NT2/D1 (cell line): ENCODE data around the gene CACNB2.

Source experiments
- DNase-seq: peaks from one replicate; pipeline ENCODE4 v3.0.0-alpha.2; 2011; ENCODE audit warnings: low read depth, low spot score
- H3K27me3 ChIP-seq: 2 replicates; pipeline ENCODE4 v1.6.0; 2011; ENCODE audit warnings: mild to moderate bottlenecking; ENCODE audit not compliant: insufficient read length, insufficient read depth
- H3K36me3 ChIP-seq: 2 replicates; pipeline ENCODE4 v1.6.1; 2011; ENCODE audit warnings: mild to moderate bottlenecking, low read length, mixed read lengths; ENCODE audit not compliant: insufficient read depth, insufficient read length
- H3K4me1 ChIP-seq: 2 replicates; pipeline ENCODE4 v1.5.1; 2011; ENCODE audit not compliant: insufficient read depth, insufficient read length
- H3K4me3 ChIP-seq: 2 replicates; pipeline ENCODE4 v1.5.1; 2011; ENCODE audit warnings: low read depth; ENCODE audit not compliant: insufficient read length
- H3K9ac ChIP-seq: 2 replicates; pipeline ENCODE4 v1.6.0; 2011; ENCODE audit warnings: low read depth; ENCODE audit not compliant: insufficient read length
- H3K9me3 ChIP-seq: 2 replicates; pipeline ENCODE4 v1.5.1; 2011; ENCODE audit warnings: mild to moderate bottlenecking, low read length; ENCODE audit not compliant: insufficient read depth
- SUZ12 ChIP-seq: IDR thresholded peaks from 2 replicates; pipeline ENCODE4 v1.6.1; 2011; ENCODE audit not compliant: insufficient read length, insufficient read depth; ENCODE audit errors: extremely low read depth
- YY1 ChIP-seq: IDR thresholded peaks from 2 replicates; pipeline ENCODE4 v1.6.1; 2011; ENCODE audit not compliant: insufficient read length, insufficient read depth
- ZNF274 ChIP-seq: IDR thresholded peaks from 2 replicates; pipeline ENCODE4 v1.6.1; 2011; ENCODE audit warnings: mild to moderate bottlenecking, low read depth, low read length

Gene CACNB2

DNA sequence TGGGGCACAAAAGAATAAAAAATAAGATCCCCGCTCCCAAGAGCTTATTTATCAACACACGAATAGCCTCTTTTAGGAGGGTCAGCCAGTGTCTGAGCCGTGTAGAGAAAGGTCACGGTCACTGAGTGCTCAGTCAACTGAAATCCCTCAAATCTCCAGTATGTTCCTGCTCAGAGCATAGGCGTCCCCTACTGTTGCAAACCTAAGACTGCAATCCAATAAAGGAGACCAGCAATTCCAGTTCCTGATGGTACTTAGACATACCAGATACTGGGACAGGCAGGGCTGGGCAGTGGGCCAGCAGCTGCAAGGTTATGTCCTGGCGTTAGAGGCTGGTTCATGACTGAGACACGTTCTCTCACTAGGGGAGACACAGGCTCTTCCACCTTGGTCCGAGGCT lies 93.6 kb downstream of the CACNB2 start:
- TF ChIP-seq SUZ12 (no peak), YY1 (no peak), ZNF274 (no peak)
- no peak overlapping the region for H3K9ac ChIP-seq
- DNase-seq = peak; percentile 11
- H3K9me3 ChIP-seq = no peaks in the 10 kb centered on the region
- no peaks in the 10 kb centered on the region for H3K4me1 ChIP-seq
- H3K36me3 ChIP-seq = no peaks in the 10 kb centered on the region
- no peaks in the 10 kb centered on the region for H3K27me3 ChIP-seq
- no peak overlapping the region for H3K4me3 ChIP-seq

GRCh38 chr10:18235477-18235876 lies 95.3 kb downstream of the CACNB2 start:
- Histone ChIP-seq H3K9me3 (no peaks in the 10 kb centered on the region), H3K9ac (no peak overlapping the region), H3K27me3 (no peaks in the 10 kb centered on the region), H3K36me3 (no peaks in the 10 kb centered on the region), H3K4me3 (no peak overlapping the region), H3K4me1 (no peaks in the 10 kb centered on the region)
- no peak for DNase-seq
- no peak for TF ChIP-seq ZNF274
- TF ChIP-seq YY1 = no peak

DNA sequence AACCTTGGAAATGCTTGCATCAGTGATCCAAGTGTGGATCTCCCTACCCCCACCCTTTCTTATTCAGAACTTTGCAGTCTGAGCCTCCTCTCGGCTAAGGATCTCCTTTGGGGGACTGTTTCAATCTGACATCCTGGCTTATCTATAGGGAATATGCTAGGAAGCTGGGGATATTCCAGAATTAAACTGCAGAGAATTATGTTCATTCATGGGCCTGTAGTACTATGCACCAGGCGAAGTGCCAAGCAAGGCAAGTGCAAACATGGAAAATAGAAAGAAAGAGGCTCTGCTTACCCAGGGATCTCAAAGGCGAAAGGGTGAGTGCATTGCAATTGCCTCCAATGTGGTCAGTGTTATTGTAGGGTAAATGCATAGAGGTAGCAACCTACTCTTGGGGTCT lies 96.5 kb downstream of the CACNB2 start:
- Histone ChIP-seq H3K4me1 (no peaks in the 10 kb centered on the region), H3K27me3 (no peaks in the 10 kb centered on the region), H3K9ac (no peak overlapping the region), H3K9me3 (no peaks in the 10 kb centered on the region), H3K36me3 (no peaks in the 10 kb centered on the region), H3K4me3 (no peak overlapping the region)
- DNase-seq = no peak
- TF ChIP-seq YY1 (no peak), SUZ12 (no peak), ZNF274 (no peak)

GRCh38 chr10:18238870-18239485 lies 98.8 kb downstream of the CACNB2 start:
- Histone ChIP-seq H3K36me3 (no peaks in the 10 kb centered on the region), H3K9me3 (0 out of 2 replicates have a peak, but pooled peaks cover 9% of the 10 kb centered on the region), H3K9ac (no peak overlapping the region), H3K4me1 (no peaks in the 10 kb centered on the region), H3K4me3 (no peak overlapping the region), H3K27me3 (no peaks in the 10 kb centered on the region)
- DNase-seq = peak; percentile 18
- TF ChIP-seq SUZ12 = no peak
- TF ChIP-seq YY1 = no peak
- no peak for TF ChIP-seq ZNF274

GRCh38 chr10:18240185-18240882 lies 100.1 kb downstream of the CACNB2 start:
- no peak overlapping the region for H3K9ac ChIP-seq
- H3K27me3 ChIP-seq = no peaks in the 10 kb centered on the region
- TF ChIP-seq ZNF274 = no peak
- no peak for TF ChIP-seq SUZ12
- TF ChIP-seq YY1 = no peak
- H3K36me3 ChIP-seq = no peaks in the 10 kb centered on the region
- no peaks in the 10 kb centered on the region for H3K4me1 ChIP-seq
- 0 out of 2 replicates have a peak, but pooled peaks cover 10% of the 10 kb centered on the region for H3K9me3 ChIP-seq
- H3K4me3 ChIP-seq = no peak overlapping the region
- DNase-seq = no peak

GRCh38 chr10:18246967-18247366 lies 106.7 kb downstream of the CACNB2 start:
- Histone ChIP-seq H3K27me3 (no peaks in the 10 kb centered on the region), H3K4me1 (peaks cover 4% of the 10 kb centered on the region), H3K9me3 (0 out of 2 replicates have a peak, but pooled peaks cover 10% of the 10 kb centered on the region), H3K36me3 (no peaks in the 10 kb centered on the region), H3K4me3 (no peak overlapping the region), H3K9ac (no peak overlapping the region)
- DNase-seq = no peak
- no peak for TF ChIP-seq YY1
- no peak for TF ChIP-seq ZNF274

GRCh38 chr10:18252086-18252485 lies 111.9 kb downstream of the CACNB2 start:
- no peaks in the 10 kb centered on the region for H3K27me3 ChIP-seq
- H3K36me3 ChIP-seq = no peaks in the 10 kb centered on the region
- TF ChIP-seq YY1 = no peak
- no peak for TF ChIP-seq ZNF274
- TF ChIP-seq SUZ12 = no peak
- no peak overlapping the region for H3K4me3 ChIP-seq
- H3K9me3 ChIP-seq = no peaks in the 10 kb centered on the region
- H3K9ac ChIP-seq = no peak overlapping the region
- no peaks in the 10 kb centered on the region for H3K4me1 ChIP-seq
- DNase-seq = no peak
